ENCODE results near the gene MBOAT1.

MBOAT1 gene

DNA sequence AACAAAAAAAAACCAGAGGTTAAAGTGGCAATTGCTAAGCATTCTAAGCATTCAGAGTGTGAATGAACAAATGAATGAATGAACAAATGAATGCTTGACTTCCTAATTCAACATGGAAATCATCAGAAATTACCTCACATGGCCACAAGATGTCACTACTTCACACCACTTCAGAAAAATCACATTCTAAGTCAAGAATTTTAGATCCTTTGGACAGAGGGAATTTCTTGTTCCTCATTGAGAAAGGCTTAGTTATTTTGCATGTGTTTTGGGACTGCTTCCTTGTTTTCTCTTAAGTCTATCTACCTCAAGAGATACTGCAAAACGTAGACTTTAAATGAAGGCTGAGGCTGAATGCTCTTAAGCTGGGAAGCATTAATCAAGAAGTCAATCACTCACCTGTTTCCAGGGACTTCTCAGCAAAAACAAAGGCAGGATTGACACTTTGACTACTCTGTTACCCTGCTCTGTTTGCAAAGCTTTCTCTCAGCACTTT lies 120.2 kb downstream of the MBOAT1 start:
- peak; percentile 42 for DNase-seq

DNA sequence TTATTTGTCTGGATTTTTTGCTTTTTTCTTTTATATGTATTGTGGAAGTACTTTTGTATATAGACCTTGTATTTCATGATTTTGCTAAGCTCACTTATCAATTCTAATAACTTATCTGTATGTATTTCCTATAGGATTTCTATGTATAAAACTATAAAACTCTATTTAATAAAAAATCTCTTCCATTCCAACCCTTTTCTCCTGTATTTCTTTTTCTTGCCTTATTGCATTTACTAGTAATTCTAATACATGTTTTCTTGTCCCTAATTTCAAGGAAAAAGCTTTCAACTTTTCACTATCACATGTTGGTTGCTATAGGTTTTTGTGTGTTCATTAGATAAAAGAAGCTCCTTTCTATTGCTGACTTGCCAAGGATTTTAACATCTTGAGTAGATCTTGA lies 125.3 kb downstream of the MBOAT1 start:
- no peak for DNase-seq

DNA sequence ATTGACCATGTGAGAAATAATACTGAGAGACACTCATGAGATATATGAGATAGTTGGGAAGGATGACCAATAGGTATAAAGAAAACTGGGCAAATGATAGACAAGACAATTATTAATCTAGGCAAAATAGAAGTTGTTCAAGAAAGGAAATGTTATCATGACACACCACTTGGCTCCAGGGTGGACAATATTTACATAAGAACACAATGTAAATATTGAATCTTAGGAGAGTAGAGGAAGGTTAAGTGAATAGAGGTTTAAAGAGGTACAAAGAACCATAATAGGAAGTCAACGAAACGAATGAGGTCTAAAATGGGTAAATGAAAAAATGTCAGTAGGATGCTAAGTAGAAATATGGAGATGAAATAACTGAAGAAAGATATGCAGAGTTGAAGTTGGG lies 126.5 kb downstream of the MBOAT1 start:
- DNase-seq = no peak

DNA sequence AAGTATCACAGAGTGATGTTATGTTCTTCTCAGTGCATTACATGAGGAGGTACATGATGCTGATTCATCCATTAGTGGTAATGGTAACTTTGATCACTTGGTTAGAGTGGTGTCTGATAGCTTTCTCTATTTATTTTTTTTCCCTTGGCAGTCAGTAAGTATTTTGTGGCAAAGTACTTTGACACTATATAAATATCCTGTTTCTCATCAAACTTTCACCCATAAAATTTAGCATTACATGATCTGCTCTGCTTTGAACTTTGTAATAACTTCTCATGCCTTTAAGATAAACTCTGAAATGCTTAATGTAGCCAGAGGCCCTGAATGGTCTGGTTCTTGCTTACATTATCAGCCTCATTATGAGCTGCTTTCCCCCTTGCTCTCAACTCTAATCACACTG lies 127.9 kb downstream of the MBOAT1 start:
- DNase-seq = no peak

DNA sequence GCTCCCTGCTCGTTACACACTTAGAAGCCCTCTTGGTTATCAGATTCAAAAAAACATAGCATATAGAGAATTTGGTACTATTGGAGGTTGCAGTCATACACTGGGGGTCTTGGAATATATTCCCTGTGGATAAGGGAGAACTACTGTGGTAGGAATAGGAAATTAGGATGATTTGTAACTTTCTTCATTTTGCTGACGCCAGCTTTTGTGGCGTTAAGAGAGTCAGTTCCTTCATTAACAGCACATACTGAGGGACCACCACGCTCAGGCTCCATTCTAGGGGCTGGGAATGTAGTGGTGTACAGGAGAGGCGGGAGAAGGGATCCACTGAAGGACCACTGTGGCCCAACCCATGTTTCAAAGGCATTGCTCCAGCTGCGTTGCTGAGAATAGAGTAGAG lies 140.3 kb downstream of the MBOAT1 start:
- DNase-seq = no peak

DNA sequence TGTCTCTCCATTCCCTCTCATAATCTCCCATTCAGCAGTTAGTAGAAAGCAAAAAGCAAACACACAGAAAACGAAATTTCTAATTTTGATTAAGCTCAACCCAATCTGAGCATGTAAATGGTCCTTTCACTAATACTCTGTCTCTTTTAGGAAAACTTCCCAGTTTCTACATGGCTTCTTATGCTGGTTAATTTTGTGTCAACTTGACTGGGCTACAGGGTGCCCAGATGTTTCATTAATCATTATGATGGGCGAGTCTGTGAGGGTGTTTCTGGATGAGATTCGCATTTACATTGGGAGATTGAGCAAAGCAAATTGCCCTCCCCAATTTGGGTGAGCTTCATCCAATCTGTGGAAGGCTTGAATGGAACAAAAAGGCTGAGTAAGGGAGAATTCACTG lies 142.2 kb downstream of the MBOAT1 start:
- no peak for DNase-seq

DNA sequence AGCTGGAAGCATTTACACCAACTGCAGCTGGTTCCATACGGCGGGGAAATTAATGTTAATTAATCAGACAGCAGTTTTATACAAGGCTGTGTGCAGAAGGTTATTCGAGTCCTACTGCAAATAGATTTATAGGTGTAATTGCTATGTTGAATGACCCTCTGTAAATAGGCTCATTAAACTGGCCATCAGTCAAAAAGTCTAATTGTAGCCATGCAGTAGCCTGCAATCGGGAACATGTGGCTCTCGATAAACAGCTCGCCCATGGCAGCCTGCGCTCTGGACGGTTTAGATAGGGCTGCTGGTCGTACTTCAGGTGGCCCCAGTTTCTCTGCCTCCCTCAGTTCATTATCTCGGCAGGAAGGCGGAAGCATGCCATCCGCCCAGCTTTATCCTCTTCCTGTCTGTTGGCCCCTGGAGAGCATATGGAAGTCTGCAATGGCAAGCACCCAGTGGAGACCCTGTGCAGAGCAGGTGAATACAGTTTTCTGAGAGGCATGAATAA lies 143.2 kb downstream of the MBOAT1 start:
- DNase-seq = no peak

DNA sequence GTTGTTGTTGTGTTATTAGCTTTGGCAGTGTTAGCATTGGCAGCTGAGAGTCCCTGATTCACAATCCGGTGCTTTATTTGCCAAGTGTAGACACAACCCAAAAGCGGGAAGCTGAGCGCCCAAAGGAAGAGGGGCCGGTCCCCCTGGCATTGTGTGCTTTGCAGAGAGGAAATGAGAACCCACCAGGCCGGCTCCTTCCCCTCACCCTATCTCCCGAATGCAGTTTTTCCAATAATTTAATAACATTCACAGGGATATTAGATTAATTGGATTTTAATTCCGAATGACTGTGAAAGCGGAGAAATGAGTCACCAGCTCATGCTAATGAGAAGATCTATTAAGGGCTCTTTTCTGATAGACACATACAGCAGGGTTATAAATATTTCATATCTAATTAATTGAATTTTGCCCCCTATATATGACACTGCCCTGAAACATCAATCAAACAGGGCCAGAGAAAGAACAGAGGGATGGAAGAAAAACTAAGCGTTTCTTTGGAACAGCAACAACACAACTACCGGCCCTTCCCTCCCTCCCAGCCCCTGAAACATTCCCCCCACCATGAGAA lies 143.8 kb downstream of the MBOAT1 start:
- no peak for DNase-seq

DNA sequence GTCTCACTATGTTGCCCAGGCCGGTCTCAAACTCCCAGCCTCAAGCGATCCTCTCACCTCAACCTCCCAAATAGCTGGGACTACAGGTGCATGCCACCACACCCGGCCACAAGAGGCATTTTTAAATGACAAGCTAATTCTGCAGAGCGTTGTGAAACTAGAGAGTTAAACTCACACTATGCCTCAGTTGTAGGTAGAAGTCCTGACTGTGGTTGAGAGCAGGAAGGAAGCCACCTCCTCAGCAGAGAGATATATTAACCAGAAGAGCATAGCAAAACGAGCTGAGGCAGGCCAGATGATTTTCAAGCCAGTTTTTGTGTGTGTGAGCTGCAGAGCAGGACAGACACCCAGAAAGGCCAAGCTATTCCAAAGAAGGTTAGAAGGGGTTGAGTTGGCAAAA lies 150.3 kb downstream of the MBOAT1 start:
- no peak for DNase-seq

DNA sequence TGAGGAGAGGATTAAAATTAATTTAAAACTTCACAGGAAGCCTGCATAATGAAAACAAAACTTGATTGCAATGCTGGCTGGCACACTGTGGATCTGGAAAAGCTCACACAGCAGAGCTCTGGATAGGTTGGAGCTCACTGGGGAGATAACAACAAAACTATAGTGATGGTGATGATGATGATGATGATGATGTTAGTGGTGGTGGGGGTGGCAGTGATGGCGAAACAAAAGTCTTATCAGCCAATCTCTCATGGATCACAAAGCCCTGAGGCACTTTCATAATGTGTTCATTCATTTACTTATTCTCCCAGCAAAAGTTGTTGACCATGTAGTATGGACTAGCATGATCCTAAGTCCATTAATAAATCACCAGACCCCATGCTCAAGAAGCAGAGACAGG lies 152.0 kb downstream of the MBOAT1 start:
- no peak for DNase-seq

DNA sequence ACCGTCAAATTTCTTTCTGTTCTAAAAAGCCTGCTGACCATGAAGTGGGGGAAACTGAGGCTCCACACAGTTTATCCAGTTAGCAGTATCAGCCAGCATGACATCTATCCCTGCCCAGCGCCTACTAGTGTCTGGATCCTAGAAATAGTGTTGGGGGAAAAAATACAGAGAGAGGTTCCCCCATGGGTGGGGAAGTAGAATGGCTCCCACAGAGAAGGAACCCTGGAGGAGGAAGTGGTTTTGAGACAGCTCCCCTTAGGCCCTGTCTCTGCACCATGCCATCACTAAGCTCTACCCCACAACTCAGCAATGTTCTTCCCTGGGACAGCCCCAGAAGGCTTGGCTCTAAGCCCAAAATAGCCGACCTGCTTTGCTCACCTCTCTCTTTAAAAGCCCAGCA lies 153.4 kb downstream of the MBOAT1 start:
- DNase-seq = no peak

DNA sequence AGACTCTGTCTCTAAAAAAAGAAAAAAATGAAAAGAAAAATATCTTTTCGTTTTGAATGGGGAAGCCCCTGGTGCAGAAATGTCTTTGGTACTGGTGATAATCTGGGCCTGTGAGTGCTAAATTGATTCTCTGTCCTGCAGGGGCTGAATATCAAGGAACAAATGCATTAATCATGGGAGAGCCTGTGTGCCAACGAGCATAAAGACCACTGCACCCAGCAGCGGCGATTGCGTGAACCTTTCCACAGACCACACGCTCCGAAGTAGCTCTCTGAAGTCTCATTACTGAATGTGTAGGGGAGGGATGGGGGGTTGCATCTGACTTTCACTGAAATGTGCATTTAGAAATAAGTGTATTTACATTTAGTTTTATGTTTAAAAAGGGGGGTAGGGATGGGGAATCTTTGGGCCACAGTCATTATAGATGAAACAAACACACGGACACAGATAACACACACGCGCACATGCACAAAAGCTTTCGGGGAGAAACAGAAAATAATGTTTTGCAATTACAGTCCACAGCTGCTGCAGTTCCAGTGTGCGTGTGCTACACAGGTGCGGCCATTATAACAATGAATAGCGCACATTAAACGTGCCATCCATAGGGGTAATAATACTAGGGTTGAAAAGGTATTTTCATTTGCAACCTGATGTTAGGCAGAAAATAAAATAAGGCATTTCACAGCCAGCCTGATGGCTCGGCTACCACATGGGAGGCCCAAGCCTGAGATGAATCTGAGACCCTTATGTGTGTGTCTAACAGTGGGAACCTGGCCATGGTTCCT lies 154.0 kb downstream of the MBOAT1 start:
- DNase-seq = no peak

DNA sequence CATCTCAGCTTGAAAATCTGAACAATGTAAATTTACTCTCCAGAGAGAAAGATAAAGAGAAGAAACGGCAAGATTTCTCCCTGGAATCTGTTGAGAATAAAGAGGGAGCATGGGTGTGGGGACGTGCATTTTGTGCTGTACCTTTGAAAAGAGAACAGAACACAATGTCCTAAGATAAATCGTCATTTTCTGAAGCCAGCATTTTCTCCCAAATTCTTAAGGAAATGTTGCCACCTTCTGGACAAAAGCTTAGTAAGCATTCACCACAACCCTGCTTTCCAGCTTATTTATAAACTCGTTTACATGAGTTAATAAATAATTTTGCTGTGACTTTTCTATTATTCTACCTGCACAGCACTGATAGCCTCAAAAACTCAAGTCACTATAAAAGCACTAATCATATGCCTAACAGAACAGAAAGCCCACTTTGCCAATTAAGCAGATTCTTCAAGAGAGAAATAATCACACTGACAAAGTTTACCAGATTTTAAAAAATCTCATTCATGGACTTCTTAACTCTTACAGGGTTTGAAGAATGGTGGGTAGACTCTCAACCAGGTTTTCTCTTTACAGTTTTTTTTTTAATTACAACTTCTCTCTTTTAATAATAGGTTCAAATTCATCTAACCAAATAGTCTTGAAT lies 155.8 kb downstream of the MBOAT1 start:
- DNase-seq = peak; percentile 30

DNA sequence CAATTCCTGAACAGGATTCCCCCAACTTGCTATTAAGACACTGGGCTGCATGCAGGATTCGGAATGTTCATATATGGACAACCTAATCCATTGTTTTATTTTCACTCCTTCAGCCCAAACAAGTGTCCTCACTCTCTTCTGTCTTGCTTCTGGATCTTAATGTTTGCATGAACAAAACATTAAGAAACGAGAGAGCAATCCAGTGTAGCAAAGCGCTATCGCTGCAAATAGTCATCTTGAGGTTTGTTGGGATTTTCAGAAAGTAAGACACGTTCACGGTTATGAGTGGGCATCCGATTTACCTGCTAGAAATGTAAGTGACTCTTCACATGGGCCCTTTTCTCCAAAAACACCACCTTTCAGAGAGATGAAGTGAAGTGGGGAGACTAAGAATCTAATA lies 156.4 kb downstream of the MBOAT1 start:
- no peak for DNase-seq

All from NCI-H526 treated with DMSO at 0.1 percent for 48 hours (cell line).